IPS-11a (cell line): ENCODE data around the gene SHC3.

ENCODE experiments used
- H3K4me3 ChIP-seq: one replicate; pipeline ENCODE4 v1.5.1; 2013; ENCODE audit warnings: low read depth, low read length, control low read depth

Gene SHC3

GRCh38 chr9:89029788-89030187, 148.8 kb downstream of the SHC3 start:
- H3K4me3 ChIP-seq = no peak overlapping the region

- no peak overlapping the region for H3K4me3 ChIP-seq
Observed at GRCh38 chr9:89026876-89027275, 151.7 kb downstream of the SHC3 start.

- no peak overlapping the region for H3K4me3 ChIP-seq
Observed at GRCh38 chr9:89025553-89025952, 153.1 kb downstream of the SHC3 start.

GRCh38 chr9:89024727-89025126, 153.9 kb downstream of the SHC3 start:
- H3K4me3 ChIP-seq = no peak overlapping the region

- H3K4me3 ChIP-seq = no peak overlapping the region
Observed at GRCh38 chr9:89023740-89024139, 154.9 kb downstream of the SHC3 start.

GRCh38 chr9:89022902-89023301, 155.7 kb downstream of the SHC3 start:
- H3K4me3 ChIP-seq = no peak overlapping the region

GRCh38 chr9:89022001-89022759, 156.4 kb downstream of the SHC3 start:
- no peak overlapping the region for H3K4me3 ChIP-seq

- no peak overlapping the region for H3K4me3 ChIP-seq
Observed at GRCh38 chr9:89021154-89021803, 157.3 kb downstream of the SHC3 start.

GRCh38 chr9:89020754-89021153, 157.9 kb downstream of the SHC3 start:
- no peak overlapping the region for H3K4me3 ChIP-seq

GRCh38 chr9:89015336-89015735, 163.3 kb downstream of the SHC3 start:
- H3K4me3 ChIP-seq = no peak overlapping the region

GRCh38 chr9:89014153-89014552, 164.5 kb downstream of the SHC3 start:
- H3K4me3 ChIP-seq = no peak overlapping the region

- H3K4me3 ChIP-seq = no peak overlapping the region
Observed at GRCh38 chr9:89013660-89014059, 165.0 kb downstream of the SHC3 start.

- H3K4me3 ChIP-seq = no peak overlapping the region
Observed at GRCh38 chr9:89012294-89013042, 166.2 kb downstream of the SHC3 start.

- H3K4me3 ChIP-seq = no peak overlapping the region
Observed at GRCh38 chr9:89011683-89012082, 166.9 kb downstream of the SHC3 start.

GRCh38 chr9:89010526-89011111, 168.0 kb downstream of the SHC3 start:
- H3K4me3 ChIP-seq = no peak overlapping the region

GRCh38 chr9:89010056-89010455, 168.6 kb downstream of the SHC3 start:
- no peak overlapping the region for H3K4me3 ChIP-seq

- no peak overlapping the region for H3K4me3 ChIP-seq
Observed at GRCh38 chr9:89009546-89009840, 169.1 kb downstream of the SHC3 start.

GRCh38 chr9:89008744-89009545, 169.7 kb downstream of the SHC3 start:
- no peak overlapping the region for H3K4me3 ChIP-seq

- no peak overlapping the region for H3K4me3 ChIP-seq
Observed at GRCh38 chr9:89008055-89008743, 170.4 kb downstream of the SHC3 start.
